ENCODE measurements around the gene CSRP1.
A peak's percentile ranks its signal among the peaks of the same experiment; 100 is the strongest.

CSRP1 gene

GRCh38 chr1:201471772-201472171, 35.2 kb downstream of the CSRP1 start:
- no peak for TF ChIP-seq CTCF (IDR thresholded peaks at IDR 0.05; ENCODE audit: low read depth, low read length)
- DNase-seq (ENCODE audit: low read depth in 2 of 2): peak; percentile 78 to 86
- no peak overlapping the region for H3K4me3 ChIP-seq (replicated peaks in 1 of 2; ENCODE audit: low read depth in 2 of 2, low read length in 2 of 2)

GRCh38 chr1:201470581-201470980, 36.3 kb downstream of the CSRP1 start:
- no peak overlapping the region for H3K4me3 ChIP-seq (replicated peaks in 1 of 2; ENCODE audit: low read depth in 2 of 2, low read length in 2 of 2)
- no peak for DNase-seq (ENCODE audit: low read depth in 2 of 2)
- no peak for TF ChIP-seq CTCF (IDR thresholded peaks at IDR 0.05; ENCODE audit: low read depth, low read length)

DNA sequence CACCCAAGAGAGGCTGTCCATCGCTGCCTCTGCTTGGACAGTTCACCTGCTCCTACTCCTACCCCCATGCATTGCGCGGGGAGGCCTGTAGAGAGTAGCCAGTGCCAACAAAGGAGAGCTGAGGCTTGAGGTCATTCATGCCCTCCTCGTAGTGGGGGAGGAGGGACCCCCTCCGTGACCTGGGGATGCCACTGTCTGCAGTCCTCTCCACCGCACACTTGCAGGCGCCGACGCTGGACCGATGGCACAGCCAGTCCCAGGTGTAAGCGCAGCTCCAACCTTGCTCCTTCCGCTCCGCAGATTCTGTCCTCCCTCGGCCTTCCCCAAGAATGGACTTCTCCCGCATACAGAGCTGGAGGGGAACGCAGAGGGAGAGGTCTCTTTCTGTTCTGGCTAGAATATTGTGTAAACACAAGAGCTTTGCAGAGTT, 37.3 kb downstream of the CSRP1 start:
- TF ChIP-seq CTCF (IDR thresholded peaks at IDR 0.05; ENCODE audit: low read depth, low read length): no peak
- DNase-seq (ENCODE audit: low read depth in 2 of 2): no peak
- H3K4me3 ChIP-seq (replicated peaks in 1 of 2; ENCODE audit: low read depth in 2 of 2, low read length in 2 of 2): peak overlapping the region; percentile 86 to 94

DNA sequence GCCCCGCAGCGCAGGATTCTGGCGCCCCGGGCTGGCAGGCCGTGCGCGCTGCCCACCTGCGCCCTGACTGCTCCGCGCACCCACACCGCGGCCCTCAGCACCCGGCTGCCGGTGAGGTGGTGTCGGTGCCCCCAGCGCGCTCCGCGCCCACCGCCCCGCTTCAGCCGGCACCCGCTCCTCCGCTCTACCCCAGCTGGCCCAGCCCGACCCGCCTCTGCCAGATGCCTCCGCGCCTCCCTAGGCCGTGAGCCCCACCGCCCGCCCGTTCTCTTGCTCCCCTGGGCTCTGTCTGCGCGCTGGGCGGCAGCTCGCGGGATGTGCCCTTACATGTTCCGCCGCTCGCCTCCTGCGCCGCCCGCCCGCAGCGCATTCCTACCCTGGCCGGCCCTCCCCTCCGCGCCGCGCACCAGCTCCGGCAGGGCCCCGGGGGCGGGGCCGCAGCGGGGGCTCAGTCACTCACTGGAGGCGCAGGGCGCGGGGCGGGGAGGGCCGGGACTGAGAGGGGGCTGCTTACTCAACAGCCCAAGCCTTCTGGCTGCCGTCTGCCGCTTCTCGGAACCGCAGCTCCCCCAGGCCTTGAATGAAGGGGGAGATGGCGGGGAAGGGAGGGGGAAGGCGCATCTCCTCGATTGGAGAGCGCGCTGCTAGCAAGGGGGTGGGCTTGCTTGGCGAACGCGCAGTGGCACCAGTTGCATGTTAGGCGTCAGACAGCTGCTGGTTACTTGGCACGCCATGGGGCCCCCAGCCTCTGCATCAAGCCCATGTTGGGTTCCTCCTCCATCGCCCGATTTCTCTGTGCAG, 37.9 kb downstream of the CSRP1 start, which contains the start of gene PHLDA3:
Gene PHLDA3 (minus strand): TSS at position 345 of the 801 bp plus-strand sequence. CDS start 402 bp downstream, outside the sequence.
- DNase-seq (ENCODE audit: low read depth in 2 of 2): peak; percentile 83 to 93
- peak within 1 kb of the TSS; percentile 86 to 94 for H3K4me3 ChIP-seq (replicated peaks in 1 of 2; ENCODE audit: low read depth in 2 of 2, low read length in 2 of 2)
- no peak for TF ChIP-seq CTCF (IDR thresholded peaks at IDR 0.05; ENCODE audit: low read depth, low read length)

DNA sequence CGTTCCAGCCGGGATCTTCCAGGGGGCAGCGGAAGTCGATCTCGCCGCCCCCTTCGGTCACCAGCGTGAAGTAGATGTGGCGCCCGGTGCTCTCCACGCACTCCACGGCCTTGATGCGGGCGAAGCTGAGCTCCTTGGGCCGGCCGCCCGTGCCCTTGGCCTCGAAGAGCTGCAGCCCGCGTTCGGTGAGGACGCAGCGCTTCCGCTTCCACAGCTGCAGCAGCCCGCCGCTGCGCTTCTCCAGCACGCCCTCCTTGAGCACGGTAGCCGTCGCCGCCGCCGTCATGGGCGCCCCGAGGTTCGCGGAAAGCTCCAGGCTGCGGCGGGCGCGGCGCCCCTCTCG, 38.5 kb downstream of the CSRP1 start:
- peak overlapping the region; percentile 86 to 94 for H3K4me3 ChIP-seq (replicated peaks in 1 of 2; ENCODE audit: low read depth in 2 of 2, low read length in 2 of 2)
- no peak for TF ChIP-seq CTCF (IDR thresholded peaks at IDR 0.05; ENCODE audit: low read depth, low read length)
- peak in 1 of 2 donors; percentile 42 for DNase-seq (ENCODE audit: low read depth in 2 of 2)

DNA sequence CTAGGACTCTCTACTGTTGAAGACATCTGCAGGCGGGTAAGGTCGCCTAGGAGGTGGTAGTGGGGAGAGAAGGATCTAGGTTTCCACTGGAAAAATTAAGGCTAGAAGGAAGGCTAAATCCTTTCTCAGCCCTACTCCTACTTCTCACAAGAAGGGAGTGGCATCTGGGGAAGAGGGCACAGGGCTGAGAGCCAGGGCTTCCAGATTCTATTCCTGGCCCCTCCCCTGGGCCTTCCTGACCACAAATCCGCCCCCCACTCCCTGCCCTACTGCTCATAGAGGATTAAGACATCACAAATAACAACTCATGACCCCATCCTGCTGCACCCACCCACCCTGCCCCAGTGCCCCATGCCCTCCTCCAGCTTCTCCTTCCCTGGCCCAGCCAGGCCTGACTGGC, 40.4 kb downstream of the CSRP1 start:
- peak in 1 of 2 donors; percentile 79 for DNase-seq (ENCODE audit: low read depth in 2 of 2)
- no peak for TF ChIP-seq CTCF (IDR thresholded peaks at IDR 0.05; ENCODE audit: low read depth, low read length)
- H3K4me3 ChIP-seq (replicated peaks in 1 of 2; ENCODE audit: low read depth in 2 of 2, low read length in 2 of 2): peak overlapping the region; percentile 86 to 94
